Head of caudate nucleus (tissue), 42 donors: ENCODE data around the gene C1QTNF8.

ENCODE experiments used
- DNase-seq, 42 donors: peaks; one replicate each; pipeline versions ENCODE4 v3.0.0 to v3.0.0-alpha.2; 2020 to 2021; ENCODE audit warnings: mixed read lengths in 7 of 42
- intact Hi-C: fragments of 100-400 bp; cut with DNase I; formaldehyde crosslinking; loops from one replicate; pipeline ENCODE4 v1.15.0; 2022

Gene C1QTNF8

GRCh38 chr16:1042049-1042744, 53.8 kb downstream of the C1QTNF8 start:
- intact Hi-C loops, result no loop called here
- no peak for DNase-seq

DNA sequence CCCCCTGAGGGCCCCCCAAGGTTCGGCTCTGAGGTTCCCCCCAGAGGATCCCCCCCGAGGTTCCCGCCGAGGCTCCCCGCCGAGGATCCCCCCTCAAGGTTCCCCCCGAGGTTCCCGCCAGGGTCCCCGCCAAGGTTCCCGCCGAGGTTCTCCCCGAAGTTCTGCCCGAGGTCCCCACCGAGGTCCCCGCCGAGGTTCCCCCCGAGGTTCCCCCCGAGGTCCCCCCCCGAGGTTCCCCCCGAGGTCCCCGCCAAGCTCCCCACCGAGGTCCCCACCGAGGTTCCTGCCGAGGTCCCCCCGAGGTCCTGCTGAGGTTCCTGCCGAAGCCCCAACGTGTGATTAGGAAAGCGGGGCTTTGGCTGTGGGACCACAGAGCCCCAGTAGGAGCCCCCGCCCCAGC, 55.7 kb downstream of the C1QTNF8 start:
- DNase-seq, result no peak
- intact Hi-C loops, result no loop called here

GRCh38 chr16:1039762-1040161, 56.3 kb downstream of the C1QTNF8 start:
- intact Hi-C loops, result no loop called here
- DNase-seq, result no peak

GRCh38 chr16:1038932-1039331, 57.1 kb downstream of the C1QTNF8 start:
- DNase-seq, result no peak
- intact Hi-C loops, result no loop called here
